ENCODE measurements around the gene CCDC83. TPM values are rescaled to one million over a fixed set of nuclear protein-coding genes. Genes with fewer than 3 reads are reported as not detected.

Gene CCDC83
- total RNA-seq, 1 donor from 2014 or later: not detected

- no peak for TF ChIP-seq CTCF (IDR thresholded peaks at IDR 0.05; ENCODE audit: unreplicated experiment)
- H3K9me3 Mint-ChIP-seq (ENCODE audit: low read depth): no peaks in the 10 kb centered on the region
- H3K27me3 Mint-ChIP-seq: no peaks in the 10 kb centered on the region
- no peak for DNase-seq (ENCODE audit: low spot score, unreplicated experiment)
- no peak overlapping the region for H3K4me3 Mint-ChIP-seq (ENCODE audit: low read depth)
- no peaks in the 10 kb centered on the region for H3K4me1 Mint-ChIP-seq (ENCODE audit: low read depth)
- H3K36me3 Mint-ChIP-seq (ENCODE audit: insufficient read depth): no peaks in the 10 kb centered on the region
- H3K27ac Mint-ChIP-seq: no peak overlapping the region
These were observed 29.4 kb downstream of the CCDC83 start for GRCh38 chr11:85884581-85885021.

GRCh38 chr11:85886089-85887056 is 31.2 kb downstream of the CCDC83 start:
- H3K4me3 Mint-ChIP-seq (ENCODE audit: low read depth): no peak overlapping the region
- no peaks in the 10 kb centered on the region for H3K36me3 Mint-ChIP-seq (ENCODE audit: insufficient read depth)
- DNase-seq (ENCODE audit: low spot score, unreplicated experiment): no peak
- no peaks in the 10 kb centered on the region for H3K9me3 Mint-ChIP-seq (ENCODE audit: low read depth)
- no peaks in the 10 kb centered on the region for H3K4me1 Mint-ChIP-seq (ENCODE audit: low read depth)
- no peak for TF ChIP-seq CTCF (IDR thresholded peaks at IDR 0.05; ENCODE audit: unreplicated experiment)
- H3K27ac Mint-ChIP-seq: no peak overlapping the region
- no peaks in the 10 kb centered on the region for H3K27me3 Mint-ChIP-seq

GRCh38 chr11:85889108-85889507 is 33.9 kb downstream of the CCDC83 start:
- no peak for DNase-seq (ENCODE audit: low spot score, unreplicated experiment)
- Mint-ChIP-seq H3K4me3 (ENCODE audit: low read depth) (no peak overlapping the region), H3K4me1 (ENCODE audit: low read depth) (no peaks in the 10 kb centered on the region), H3K36me3 (ENCODE audit: insufficient read depth) (no peaks in the 10 kb centered on the region), H3K9me3 (ENCODE audit: low read depth) (no peaks in the 10 kb centered on the region), H3K27me3 (no peaks in the 10 kb centered on the region), H3K27ac (no peak overlapping the region)
- TF ChIP-seq CTCF (IDR thresholded peaks at IDR 0.05; ENCODE audit: unreplicated experiment): no peak

GRCh38 chr11:85889676-85890579 is 34.7 kb downstream of the CCDC83 start:
- DNase-seq (ENCODE audit: low spot score, unreplicated experiment): no peak
- Mint-ChIP-seq H3K27ac (no peak overlapping the region), H3K4me1 (ENCODE audit: low read depth) (no peaks in the 10 kb centered on the region), H3K9me3 (ENCODE audit: low read depth) (no peaks in the 10 kb centered on the region), H3K36me3 (ENCODE audit: insufficient read depth) (no peaks in the 10 kb centered on the region), H3K4me3 (ENCODE audit: low read depth) (no peak overlapping the region), H3K27me3 (no peaks in the 10 kb centered on the region)
- TF ChIP-seq CTCF (IDR thresholded peaks at IDR 0.05; ENCODE audit: unreplicated experiment): no peak

- TF ChIP-seq CTCF (IDR thresholded peaks at IDR 0.05; ENCODE audit: unreplicated experiment): no peak
- H3K36me3 Mint-ChIP-seq (ENCODE audit: insufficient read depth): no peaks in the 10 kb centered on the region
- DNase-seq (ENCODE audit: low spot score, unreplicated experiment): no peak
These were observed 38.2 kb downstream of the CCDC83 start for GRCh38 chr11:85893395-85893794.

More at GRCh38 chr11:85893395-85893794, 38.2 kb downstream of the CCDC83 start:
- no peak overlapping the region for H3K27ac Mint-ChIP-seq
- no peaks in the 10 kb centered on the region for H3K27me3 Mint-ChIP-seq
- no peaks in the 10 kb centered on the region for H3K9me3 Mint-ChIP-seq (ENCODE audit: low read depth)
- no peaks in the 10 kb centered on the region for H3K4me1 Mint-ChIP-seq (ENCODE audit: low read depth)
- no peak overlapping the region for H3K4me3 Mint-ChIP-seq (ENCODE audit: low read depth)

All from progenitor cell of endocrine pancreas (in vitro differentiated cells).